Esophagus (tissue), 2 donors: ENCODE data around the gene BEX2. TPM values are rescaled to one million over a fixed set of nuclear protein-coding genes. Genes with fewer than 3 reads are reported as not detected.

ENCODE experiments used
- H3K27ac ChIP-seq, 2 donors: one replicate each; pipeline ENCODE4 v1.5.1; 2013; ENCODE audit warnings: low read depth in 2 of 2, mild to moderate bottlenecking in 2 of 2, inconsistent platforms in 1 of 2, low read length in 1 of 2, moderate library complexity in 1 of 2
- H3K27me3 ChIP-seq, 2 donors: one replicate each; pipeline ENCODE4 v1.6.1; 2013; ENCODE audit warnings: low read length in 2 of 2, control low read depth in 1 of 2, mild to moderate bottlenecking in 1 of 2; ENCODE audit not compliant: insufficient read depth in 2 of 2, control insufficient read depth in 1 of 2
- H3K36me3 ChIP-seq, 2 donors: one replicate each; pipeline ENCODE4 v1.6.1; 2013; ENCODE audit warnings: low read length in 1 of 2; ENCODE audit not compliant: control insufficient read depth in 2 of 2, insufficient read depth in 2 of 2
- H3K4me1 ChIP-seq, 2 donors: one replicate each; pipeline ENCODE4 v1.6.1; 2013; ENCODE audit warnings: low read length in 1 of 2; ENCODE audit not compliant: control insufficient read depth in 2 of 2, insufficient read depth in 2 of 2
- H3K4me3 ChIP-seq, 2 donors: one replicate each; pipeline ENCODE4 v1.5.1; 2013; ENCODE audit warnings: low read length in 2 of 2, mild to moderate bottlenecking in 2 of 2, low read depth in 1 of 2, moderate library complexity in 1 of 2
- H3K9me3 ChIP-seq, 2 donors: one replicate each; pipeline ENCODE4 v1.6.1; 2013; ENCODE audit warnings: mild to moderate bottlenecking in 2 of 2, low read depth in 1 of 2, low read length in 1 of 2, moderate library complexity in 1 of 2; ENCODE audit not compliant: control insufficient read depth in 2 of 2, insufficient read depth in 1 of 2
- WGBS, 2 donors: extraction: QIAGEN DNeasy Blood & Tissue Kit; methylation state at CpG; one replicate each; pipeline ENCODE4 v1.1.7; 2013; 5-methylcytosine and 5-hydroxymethylcytosine counted together
- polyA plus RNA-seq, 2 donors: library from polyadenylated mRNA; stranded (reverse); fragments of 200-250 nt; gene quantifications; one replicate each; pipeline ENCODE4 v1.2.3, GENCODE V29; 2013
- donor health status: healthy with polysubstance abuse.
- donor health status: Bipolar disorder and iron deficiency.

The BEX2 gene
- polyA plus RNA-seq, 2 donors: 5.0 to 12.2 TPM

GRCh38 chrX:103275947-103276567, 34.7 kb downstream of the BEX2 start:
- H3K27ac ChIP-seq: no peak overlapping the region
- no peaks in the 10 kb centered on the region for H3K36me3 ChIP-seq
- H3K9me3 ChIP-seq: no peaks in the 10 kb centered on the region
- WGBS, 2 donors: 5 to 23% methylated on average over 22 to 23 of the region's 23 CpGs
- H3K4me3 ChIP-seq: no peak overlapping the region
- no peaks in the 10 kb centered on the region for H3K4me1 ChIP-seq
- H3K27me3 ChIP-seq: peaks cover 0 to 4% of the 10 kb centered on the region in 2 donors

GRCh38 chrX:103274284-103274683, 36.5 kb downstream of the BEX2 start:
- Histone ChIP-seq H3K27ac (no peak overlapping the region), H3K4me3 (no peak overlapping the region), H3K9me3 (no peaks in the 10 kb centered on the region), H3K27me3 (peaks cover 0 to 9% of the 10 kb centered on the region in 2 donors), H3K36me3 (no peaks in the 10 kb centered on the region), H3K4me1 (no peaks in the 10 kb centered on the region)
- 91 to 98% methylated on average over 4 of the region's 4 CpGs for WGBS, 2 donors

Other genes with a start within 250 kb of the BEX2 start
- under 1 TPM; 0.14 to 0.35 TPM for gene BEX1, start 246.8 kb downstream of the BEX2 start, polyA plus RNA-seq
- under 1 TPM in 1 of 2 donors, not detected in 1; 0.19 TPM for gene NXF3, start 217.8 kb downstream of the BEX2 start, polyA plus RNA-seq
- 10 to 100 TPM; 41.4 to 56.0 TPM for gene BEX4, start 95.9 kb downstream of the BEX2 start, polyA plus RNA-seq
- 10 to 100 TPM; 32.9 to 33.2 TPM for gene TCEAL8, start 55.8 kb downstream of the BEX2 start, polyA plus RNA-seq
- under 1 TPM; 0.05 to 0.14 TPM for gene TCEAL5, start 34.2 kb downstream of the BEX2 start, polyA plus RNA-seq
- 1 to 10 TPM in 1 of 2 donors, under 1 TPM in 1; 0.88 to 1.1 TPM for gene TCEAL7, start 19.2 kb upstream of the BEX2 start, polyA plus RNA-seq
- gene TCEAL9, start 45.5 kb upstream of the BEX2 start, polyA plus RNA-seq: 10 to 100 TPM; 39.4 to 48.0 TPM
- 10 to 100 TPM; 28.2 to 60.1 TPM for gene BEX3, start 65.5 kb upstream of the BEX2 start, polyA plus RNA-seq
- gene RAB40A, start 208.5 kb upstream of the BEX2 start, polyA plus RNA-seq: 1 to 10 TPM in 1 of 2 donors, under 1 TPM in 1; 0.94 to 1.2 TPM